Stimulated activated CD8-positive, alpha-beta memory T cell treated with anti-CD3 and anti-CD28 coated beads, Interleukin-2, amount 100 ng/mL, for 1 hour (primary cell): Measurements from ENCODE around the gene RUNDC3A.
"Not testable (repeated sequence)": the region's sequence is repeated elsewhere in the genome, so short reads cannot be mapped to it uniquely, and the experiment has no call there.

Experiments
- DNase-seq, 2 donors: peaks; one replicate each; pipeline ENCODE4 v3.0.0-alpha.2; 2020; ENCODE audit warnings: low read depth in 2 of 2

The RUNDC3A gene

GRCh38 chr17:44318077-44318892, 9.9 kb downstream of the RUNDC3A start:
- no peak for DNase-seq

GRCh38 chr17:44320066-44320465, 11.7 kb downstream of the RUNDC3A start:
- DNase-seq = no peak

DNA sequence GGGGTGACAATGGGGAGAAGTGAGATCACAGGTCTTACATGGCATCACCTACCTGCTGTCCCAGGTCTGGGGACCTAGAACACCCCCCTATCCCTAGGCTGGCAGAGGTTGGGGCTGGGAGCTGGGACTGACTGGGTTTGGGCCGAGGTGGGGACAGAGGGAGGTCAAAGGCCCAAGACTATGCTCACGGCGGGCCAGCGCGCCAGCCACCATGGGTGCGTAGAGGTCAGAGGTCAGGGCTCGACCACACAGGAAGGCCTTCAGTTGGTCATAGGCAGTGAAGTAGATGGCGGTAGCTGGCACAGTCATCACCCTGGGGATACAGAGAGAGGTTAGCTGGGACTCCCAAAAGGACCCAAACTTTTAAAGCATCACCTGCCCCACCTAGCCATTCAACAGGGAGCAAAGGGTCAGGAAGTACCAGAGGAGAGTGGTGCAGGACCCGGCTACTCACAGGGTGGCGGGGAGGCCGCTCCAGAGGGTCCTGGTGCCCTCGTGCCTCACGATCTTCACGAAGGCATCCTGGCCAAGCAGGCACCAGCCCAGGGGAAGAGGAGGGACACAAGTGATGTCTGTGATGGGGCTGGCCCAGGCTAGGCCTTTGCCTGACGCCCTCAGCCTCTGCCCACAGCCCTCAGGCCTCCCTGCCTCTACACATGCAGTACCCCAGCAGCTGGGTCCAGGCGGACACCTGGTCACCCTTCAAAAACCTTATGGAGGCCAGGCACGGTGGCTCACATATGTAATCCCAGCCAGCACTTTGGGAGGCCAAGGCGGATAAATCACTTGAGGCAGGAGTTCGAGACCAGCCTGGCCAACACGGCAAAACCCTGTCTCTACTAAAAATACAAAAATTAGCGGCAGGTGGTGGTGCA, 13.1 kb downstream of the RUNDC3A start:
- no peak for DNase-seq

DNA sequence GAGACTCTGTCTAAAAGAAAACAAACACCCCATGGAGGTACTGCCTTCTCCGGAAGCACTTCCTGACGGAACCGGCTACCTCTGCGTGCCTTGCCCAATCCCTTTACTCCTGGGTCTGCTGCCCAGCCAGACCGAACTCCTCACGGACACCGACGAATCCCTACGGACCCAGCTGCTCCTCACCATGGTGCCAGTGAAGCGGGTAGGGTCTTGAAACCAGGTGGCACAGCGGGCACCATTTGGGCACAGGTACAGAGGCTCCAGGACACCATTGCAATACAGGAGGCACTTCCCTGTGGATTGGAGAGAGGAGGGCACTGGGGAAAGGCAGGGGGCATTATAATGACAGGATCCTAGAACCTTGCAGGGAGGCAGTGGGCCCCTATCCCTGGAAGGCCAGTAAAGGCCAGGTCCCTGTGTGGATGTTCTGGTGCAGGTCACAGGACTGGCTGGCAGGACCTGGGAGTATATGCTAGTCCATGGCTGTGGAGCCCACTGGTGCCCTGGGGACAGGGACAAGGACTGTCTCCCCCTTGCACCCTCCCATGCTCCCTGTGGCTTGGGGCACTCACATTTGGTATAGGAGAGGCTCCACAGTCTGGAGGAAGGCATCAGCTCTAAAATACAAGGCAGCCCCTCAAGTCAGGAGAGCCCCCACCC, 14.0 kb downstream of the RUNDC3A start:
- DNase-seq = no peak

DNA sequence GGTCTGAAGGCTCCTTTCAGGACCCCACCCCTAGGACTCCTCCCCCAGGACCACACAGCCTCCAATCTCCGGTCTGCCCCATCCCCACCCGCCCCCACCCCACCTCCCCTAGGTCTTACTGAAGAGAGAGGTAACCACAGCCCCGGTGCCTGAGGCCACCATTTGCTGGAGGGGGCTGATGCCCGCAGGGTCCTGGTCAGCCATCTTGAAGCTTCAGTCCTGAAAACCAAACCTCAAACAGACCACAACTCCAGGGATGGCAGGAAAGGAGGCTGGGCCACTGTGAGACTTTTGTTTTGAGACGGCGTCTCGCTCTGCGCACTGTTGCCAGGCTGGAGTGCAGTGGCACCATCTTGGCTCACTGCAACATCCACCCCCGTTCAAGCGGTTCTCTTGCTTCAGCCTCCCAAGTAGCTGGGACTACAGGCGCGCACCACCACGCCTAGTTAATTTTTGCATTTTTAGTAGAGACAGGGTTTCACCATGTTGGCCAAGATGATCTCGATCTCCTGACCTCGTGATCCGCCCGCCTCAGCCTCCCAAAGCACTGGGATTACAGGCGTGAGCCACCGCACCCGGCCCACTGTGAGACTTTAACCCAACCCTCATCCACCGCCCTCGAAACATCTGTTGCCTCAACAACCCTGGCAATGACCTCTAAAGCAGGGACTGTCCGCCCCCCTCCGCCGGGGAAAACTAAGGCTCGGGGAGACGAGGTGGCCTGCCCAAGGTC, 15.1 kb downstream of the RUNDC3A start:
- no peak for DNase-seq

GRCh38 chr17:44324092-44324570, 15.7 kb downstream of the RUNDC3A start:
- DNase-seq = no peak

GRCh38 chr17:44324571-44325275, 16.3 kb downstream of the RUNDC3A start, which contains the start of gene SLC25A39:
TSS of gene SLC25A39 (minus strand) at chr17:44324823. CDS start at chr17:44323562, 1,261 bp downstream.
- DNase-seq = peak; percentile 92 to 95

GRCh38 chr17:44326861-44327444, 18.6 kb downstream of the RUNDC3A start:
- peak; percentile 87 to 89 for DNase-seq

DNA sequence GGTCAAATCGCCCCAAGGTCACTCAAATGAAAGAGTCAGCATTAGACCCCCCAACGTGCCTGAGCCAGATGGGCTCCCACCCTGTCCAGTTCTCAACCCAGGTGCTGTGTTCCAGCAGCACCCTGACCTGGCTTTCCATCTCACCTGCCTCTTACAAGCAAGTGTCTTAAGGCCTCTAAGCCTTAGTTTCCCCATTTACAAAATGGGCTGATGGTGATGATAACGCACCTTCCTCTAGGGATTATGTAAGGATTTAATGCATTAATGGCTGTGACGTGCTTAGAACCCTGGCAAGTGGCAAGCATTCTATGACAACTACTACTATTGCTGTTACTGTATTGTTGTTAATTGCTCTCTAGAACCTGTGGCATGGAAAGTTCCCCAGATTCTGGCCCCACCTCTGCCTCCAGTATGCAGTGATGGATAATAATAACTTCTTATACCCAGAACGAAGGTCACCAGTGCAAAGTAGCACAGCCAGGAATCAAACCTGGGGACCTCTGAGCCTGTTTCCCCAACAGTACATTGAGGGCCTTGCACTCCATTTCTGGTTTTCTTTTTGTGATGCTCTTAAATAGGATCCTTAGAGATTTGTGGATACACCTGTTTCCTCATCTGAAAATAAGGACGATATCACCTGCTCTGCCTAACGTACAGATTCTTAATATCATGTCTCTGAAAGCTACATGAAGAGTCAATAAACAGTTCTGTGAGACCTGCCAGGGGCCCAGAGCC, 19.5 kb downstream of the RUNDC3A start:
- no peak for DNase-seq

- not testable (repeated sequence) for DNase-seq
These were observed 21.1 kb downstream of the RUNDC3A start for GRCh38 chr17:44329516-44329915.

GRCh38 chr17:44330263-44330662, 21.9 kb downstream of the RUNDC3A start:
- DNase-seq = not testable (repeated sequence)

- DNase-seq = peak; percentile 39 to 48
These were observed 22.9 kb downstream of the RUNDC3A start for GRCh38 chr17:44331249-44331760.

- no peak for DNase-seq
These were observed 25.0 kb downstream of the RUNDC3A start for GRCh38 chr17:44333371-44333770.

DNA sequence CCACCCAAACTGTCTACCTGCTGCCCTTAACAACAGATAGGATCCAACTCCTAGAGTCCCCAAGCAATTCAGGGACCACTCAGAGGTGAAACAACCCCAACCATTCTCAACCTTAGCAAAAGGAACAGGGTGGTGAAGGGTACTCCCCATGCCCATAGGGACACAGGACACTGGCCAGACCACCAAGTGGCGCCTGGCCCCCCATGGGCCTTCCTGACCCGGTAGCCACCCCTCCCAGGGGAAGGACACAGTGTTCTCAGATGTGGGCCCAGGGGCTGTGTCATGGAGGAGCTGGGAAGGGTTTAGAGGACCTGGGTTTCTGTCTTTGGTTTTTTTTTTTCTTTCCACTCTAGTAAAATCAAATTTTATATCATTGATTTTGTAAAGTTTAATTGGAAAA, 25.9 kb downstream of the RUNDC3A start:
- no peak for DNase-seq

GRCh38 chr17:44334727-44335126, 26.3 kb downstream of the RUNDC3A start:
- DNase-seq = no peak

DNA sequence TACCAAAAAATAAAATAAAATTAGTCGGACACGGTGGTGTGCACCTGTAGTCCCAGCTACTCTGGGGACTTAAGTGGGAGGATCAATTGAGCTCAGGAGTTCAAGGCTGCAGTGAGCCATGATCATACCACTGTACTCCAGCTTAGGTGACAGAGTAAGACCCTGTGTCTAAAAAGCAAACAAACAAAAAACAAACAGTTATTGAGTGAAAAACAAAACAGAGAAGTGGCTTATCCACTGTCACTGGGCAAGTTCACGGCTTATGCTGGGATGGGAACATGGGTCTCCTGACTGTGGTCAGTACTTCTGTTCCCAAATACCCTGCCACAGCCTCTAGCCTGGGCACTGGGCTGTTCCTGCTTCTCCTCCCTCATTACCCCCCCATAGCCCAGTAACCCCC, 27.2 kb downstream of the RUNDC3A start:
- no peak for DNase-seq

DNA sequence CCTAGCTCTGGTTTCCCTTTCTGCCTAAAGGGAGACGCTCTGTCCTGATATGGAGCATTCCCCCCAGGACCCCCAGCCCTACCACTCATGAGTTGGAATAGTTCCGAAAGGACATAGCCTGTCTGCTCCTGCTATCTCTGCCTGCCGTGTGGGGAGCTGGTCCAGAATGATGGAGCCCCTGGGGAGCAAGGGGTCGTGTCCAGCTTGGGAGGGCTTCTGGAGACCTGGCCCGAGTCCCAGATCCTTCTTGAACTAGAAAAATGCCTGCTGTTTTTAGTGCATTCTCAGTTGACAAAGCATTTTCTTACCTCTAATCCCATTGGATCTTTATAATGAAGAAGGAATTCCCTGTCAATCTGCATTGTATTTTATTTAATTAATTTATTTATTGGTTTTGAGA, 27.6 kb downstream of the RUNDC3A start:
- no peak for DNase-seq

DNA sequence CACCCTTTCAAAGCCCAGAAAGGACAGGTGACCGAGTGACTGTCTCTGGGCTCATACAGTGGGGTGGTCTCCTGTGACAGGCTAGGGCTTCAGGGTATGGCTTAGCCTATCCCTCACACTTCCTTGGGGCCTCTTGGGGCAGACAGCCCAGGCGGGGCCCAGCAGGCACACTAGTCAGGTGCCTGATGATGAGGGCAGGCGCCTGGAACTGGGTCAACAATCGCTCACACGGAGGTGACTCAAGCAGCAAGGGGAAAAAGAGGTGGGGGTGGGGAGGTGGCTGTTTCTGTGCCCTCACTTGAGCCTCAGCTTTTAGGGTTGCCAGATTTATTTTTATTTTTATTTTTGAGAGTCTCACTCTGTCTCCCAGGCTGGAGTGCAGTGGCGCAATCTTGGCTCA, 30.3 kb downstream of the RUNDC3A start:
- DNase-seq = no peak

- not testable (repeated sequence) for DNase-seq
These were observed 32.2 kb downstream of the RUNDC3A start for GRCh38 chr17:44340553-44340952.
